ENCODE results near the gene A2M.

Gene A2M

GRCh38 chr12:9071518-9071917, 44.2 kb downstream of the A2M start:
- no peak for ATAC-seq

DNA sequence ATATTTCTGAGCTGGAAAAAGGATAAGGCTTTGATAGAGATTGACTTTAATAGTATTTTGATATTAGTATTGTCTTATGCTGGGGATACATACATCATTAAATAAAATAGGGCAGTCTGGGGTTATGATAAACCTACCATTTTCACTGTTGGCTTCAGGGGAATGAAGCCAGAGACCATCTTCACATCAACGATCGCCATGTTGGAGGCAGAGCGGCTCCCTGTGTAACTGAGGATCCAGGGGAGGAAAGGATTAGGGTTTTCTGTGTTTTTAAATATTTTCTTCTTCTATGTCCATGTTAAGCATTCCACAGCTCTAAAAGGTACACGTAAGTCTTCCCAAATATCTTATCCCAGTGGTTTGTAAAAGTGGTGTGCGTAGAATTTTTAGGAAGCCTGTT, 45.4 kb downstream of the A2M start:
- no peak for ATAC-seq

DNA sequence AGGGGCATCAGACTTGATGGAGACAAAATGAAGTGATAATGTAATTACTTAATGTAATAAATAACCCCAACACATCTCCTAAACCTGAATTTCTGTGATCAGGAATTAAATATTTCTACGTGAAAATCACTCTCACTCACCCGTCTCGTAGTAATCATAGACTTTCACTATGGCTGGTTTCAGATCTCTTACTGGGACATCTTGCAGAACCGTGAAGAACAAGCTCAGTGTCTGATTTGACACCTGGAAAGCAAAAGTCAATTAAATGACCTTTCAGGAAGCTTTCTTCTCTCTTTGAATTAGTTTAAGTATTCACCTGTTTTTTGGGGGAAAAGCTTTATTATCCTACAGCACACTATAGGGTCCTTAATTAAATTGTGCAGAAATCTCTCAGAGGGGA, 47.1 kb downstream of the A2M start:
- ATAC-seq = no peak

DNA sequence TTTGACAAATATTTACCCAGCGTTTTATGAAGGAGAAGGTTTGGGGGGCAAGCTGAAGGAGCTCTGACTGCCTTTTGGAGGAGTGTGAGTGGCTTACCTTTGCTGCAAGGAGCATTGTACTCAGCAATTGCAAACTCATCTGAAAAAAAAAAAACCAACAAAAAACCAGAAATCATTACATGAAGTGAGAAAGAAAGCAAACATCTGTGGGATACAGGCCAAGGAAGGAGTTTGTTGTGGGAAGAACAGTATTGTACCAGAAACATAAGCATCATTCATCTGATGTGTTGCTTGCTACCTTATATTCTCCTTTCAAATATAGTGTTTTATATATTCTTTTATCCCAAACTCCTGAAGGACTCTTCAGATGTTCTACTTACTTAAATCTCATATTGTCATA, 47.6 kb downstream of the A2M start:
- no peak for ATAC-seq

GRCh38 chr12:9066755-9067423, 48.8 kb downstream of the A2M start:
- ATAC-seq = no peak

- no peak for ATAC-seq
Observed at GRCh38 chr12:9066183-9066623, 49.5 kb downstream of the A2M start.

- no peak for ATAC-seq
Observed at GRCh38 chr12:9065607-9065856, 50.2 kb downstream of the A2M start.

GRCh38 chr12:9064815-9065606, 50.7 kb downstream of the A2M start:
- ATAC-seq = peak in 1 of 2 donors; percentile 42

DNA sequence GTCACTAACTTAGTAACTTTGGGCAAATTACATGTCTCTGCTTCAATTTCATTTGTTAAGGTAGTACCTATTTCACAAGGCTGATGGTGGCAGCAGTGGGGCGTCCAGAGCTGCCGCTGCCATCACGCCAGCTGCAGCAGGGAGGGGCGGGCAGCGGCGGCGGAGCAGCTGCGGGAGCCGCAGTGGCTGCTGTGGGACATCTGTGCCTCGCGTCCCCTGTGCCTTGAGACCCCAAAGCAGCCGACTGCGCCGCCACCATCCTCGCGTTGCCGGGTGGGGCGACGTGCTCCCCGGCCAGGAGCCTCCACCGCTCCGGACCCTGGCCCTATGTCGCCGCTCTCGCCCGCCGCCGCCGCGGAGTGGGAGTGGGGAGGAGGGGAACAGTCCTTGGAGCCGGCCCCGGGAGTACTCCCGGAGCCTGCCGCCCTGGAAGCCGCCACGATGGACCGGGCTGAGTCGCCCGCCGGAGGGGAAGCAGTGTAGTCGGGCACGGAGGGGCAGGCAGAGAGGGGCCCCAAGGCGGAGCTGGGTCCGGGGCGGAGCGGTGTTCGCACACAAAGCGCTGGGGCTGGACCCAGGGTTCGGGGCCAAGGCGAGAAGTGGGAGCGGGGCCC, 51.4 kb downstream of the A2M start:
- peak; percentile 81 to 86 for ATAC-seq

DNA sequence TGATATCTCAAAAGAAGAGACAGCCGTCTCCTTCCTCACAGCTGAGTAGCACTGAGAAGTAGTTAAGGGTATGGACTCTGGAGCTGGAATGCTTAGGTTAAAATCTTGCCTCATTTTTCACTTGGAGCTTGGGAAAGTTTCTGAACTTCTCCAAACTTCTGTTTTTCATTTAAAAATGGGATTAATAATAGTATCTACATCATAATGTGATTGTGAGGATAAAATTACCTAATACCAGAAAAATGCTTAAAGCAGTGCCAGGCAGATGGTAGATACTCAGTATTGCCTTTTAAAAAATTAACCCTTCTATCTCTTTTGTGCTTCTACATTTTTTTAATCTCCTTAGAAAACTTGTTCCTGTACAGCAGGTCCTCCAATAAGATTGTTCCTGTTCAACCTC, 63.1 kb downstream of the A2M start:
- ATAC-seq = no peak

DNA sequence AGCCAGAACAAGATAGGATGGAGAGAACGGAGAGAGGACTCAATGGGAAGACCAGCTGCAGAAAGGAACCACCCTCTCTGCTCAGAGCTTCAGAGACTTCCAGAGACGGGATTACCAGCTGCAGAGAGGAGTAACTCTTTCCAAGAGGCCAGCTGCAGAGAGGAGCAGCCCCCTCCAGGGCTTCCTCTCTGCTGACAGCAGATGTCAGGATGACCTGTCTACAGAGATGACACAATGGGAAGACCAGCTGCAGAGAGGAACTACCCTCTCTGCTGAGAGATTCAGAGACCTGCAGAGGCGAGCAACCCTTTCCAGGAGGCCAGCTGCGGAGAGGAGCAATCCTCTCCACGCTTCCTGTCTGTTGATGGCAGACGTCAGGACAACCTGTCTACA, 64.6 kb downstream of the A2M start:
- ATAC-seq = no peak

GRCh38 chr12:9050521-9051157, 65.1 kb downstream of the A2M start:
- no peak for ATAC-seq

DNA sequence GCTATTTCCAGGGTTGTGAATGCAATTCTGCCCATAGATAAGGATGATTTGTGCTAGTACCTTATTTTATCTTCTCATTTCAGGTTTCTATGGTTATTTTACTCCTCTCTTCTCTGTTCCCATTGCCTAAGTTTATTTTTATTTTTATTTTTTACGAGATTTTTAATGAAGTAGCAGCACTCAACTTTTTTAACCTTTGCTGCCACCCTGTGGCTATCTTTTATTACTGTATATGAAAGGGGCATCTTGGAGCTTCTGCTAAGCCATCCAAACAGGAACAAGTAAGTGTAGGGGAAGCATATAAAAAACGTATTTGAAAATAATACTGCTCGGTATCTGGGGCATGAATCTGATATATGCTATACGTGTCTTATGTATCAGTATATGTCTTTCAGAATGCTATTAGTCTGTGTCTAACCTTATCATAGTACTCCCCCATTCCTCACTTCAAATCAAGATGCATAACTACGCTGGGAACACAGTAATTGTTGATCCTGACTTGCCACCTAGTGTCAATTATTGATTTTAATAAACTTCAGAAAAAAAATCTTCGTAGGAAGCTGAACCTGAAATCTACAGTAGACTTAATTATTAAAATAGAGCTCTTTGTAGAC, 66.1 kb downstream of the A2M start:
- ATAC-seq = peak; percentile 25 to 59

DNA sequence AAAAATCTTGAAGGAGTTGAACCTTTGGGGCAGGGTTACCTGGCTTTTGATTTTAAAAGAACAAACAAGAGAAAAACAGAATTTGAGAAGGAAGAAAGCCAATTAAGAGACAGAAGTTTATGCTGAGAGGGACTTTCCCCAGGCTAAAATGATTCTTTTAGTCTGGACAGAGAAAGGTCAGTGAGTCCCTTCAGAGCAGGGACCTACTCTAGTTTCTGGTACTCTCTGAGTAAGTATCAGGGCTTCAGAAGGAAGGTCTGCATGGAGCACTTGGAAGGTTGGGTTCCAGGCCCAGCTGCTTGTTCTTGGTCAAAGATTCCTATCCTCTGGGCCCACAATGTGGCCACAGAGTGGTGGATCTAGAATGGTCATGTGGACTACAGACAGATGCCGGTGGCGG, 66.8 kb downstream of the A2M start:
- no peak for ATAC-seq

GRCh38 chr12:9047105-9047504, 68.6 kb downstream of the A2M start:
- ATAC-seq = no peak

DNA sequence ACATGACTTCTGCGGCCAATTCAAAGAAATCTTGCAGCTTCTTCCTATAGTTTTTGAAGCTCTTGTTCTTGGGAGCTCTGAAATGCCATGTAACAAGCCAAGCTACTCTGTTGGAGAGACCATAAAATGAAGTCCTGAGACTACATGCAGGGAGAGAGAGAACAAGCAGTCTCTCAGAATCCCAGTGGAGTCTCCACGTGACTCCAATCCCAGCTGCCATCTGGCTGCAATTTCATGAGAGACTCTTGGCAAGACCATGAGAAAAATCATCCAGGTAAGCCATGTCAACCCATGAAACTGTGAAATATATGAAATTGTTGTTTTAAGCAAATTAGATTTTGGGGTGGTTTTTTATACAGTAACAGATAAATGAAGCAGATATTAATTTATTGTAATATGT, 72.0 kb downstream of the A2M start:
- no peak for ATAC-seq

GRCh38 chr12:9041321-9041720, 74.4 kb downstream of the A2M start:
- no peak for ATAC-seq

DNA sequence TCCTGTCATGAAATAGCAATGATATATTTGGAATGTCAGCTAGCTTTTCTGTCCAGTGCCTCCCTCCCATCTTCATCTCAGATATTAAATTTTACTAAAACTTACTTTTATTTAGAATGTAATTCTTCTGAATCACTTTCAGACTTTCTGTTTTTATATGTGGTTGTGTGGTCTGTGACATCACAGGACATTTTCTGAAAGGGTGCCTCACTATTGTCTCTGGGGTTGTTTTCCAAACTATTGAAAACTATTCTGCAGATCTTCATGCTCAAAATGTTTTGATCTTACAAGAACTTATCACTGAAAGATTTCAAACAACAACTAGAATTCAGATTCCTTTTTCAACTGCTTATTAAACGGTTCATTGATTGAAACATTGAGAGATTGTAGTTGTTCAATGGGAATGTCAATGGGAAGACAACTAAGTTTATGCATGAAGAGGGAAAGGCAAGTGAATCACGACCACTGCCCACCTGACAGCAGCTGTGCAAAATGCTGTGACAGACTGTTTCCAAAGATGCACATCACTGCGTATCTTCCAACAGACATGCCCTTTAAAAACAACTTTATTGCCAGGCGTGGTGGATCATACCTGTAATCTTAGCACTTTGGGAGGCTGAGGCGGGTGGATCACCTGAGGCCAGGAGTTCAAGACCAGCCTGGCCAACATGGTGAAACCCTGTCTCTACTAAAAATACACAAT, 75.1 kb downstream of the A2M start:
- peak; percentile 21 to 41 for ATAC-seq

- peak in 1 of 2 donors; percentile 69 for ATAC-seq
Observed at GRCh38 chr12:9039397-9039977, 76.2 kb downstream of the A2M start.

- ATAC-seq = peak in 1 of 2 donors; percentile 50
Observed at GRCh38 chr12:9037431-9037830, 78.3 kb downstream of the A2M start.

DNA sequence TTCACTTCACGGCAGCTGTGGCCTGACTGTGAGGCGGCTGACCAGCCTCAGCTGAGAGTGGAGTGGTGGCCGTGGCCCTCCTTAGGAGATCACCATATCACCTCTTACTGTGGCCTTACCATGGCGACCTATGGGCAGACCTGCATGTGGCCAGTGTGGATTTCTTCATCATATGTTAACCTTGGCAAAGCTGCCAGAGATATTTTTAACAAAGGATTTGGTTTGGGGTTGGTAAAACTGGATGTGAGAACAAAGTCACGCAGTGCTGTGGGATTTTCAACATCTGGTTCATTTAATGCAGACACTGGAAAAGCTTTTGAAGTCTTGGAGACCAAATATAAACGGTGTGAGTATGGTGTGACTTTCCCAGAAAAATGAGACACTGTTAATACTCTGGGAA, 79.5 kb downstream of the A2M start:
- ATAC-seq = no peak

GRCh38 chr12:9034095-9034494, 81.6 kb downstream of the A2M start:
- peak; percentile 27 to 64 for ATAC-seq
